ENCODE data around the gene SELENOM.

The SELENOM gene

GRCh38 chr22:31087744-31088215, 19.6 kb downstream of the SELENOM start:
- TF ChIP-seq CTCF (conservative IDR thresholded peaks at IDR 0.05; ENCODE audit: low read depth, low read length): no peak
- no peak for DNase-seq (ENCODE audit: low read depth)
- no peak overlapping the region for H3K4me3 ChIP-seq (ENCODE audit: low read depth, low read length)

- no peak overlapping the region for H3K4me3 ChIP-seq (ENCODE audit: low read depth, low read length)
- no peak for DNase-seq (ENCODE audit: low read depth)
- no peak for TF ChIP-seq CTCF (conservative IDR thresholded peaks at IDR 0.05; ENCODE audit: low read depth, low read length)
Observed at GRCh38 chr22:31086703-31087330, 20.6 kb downstream of the SELENOM start.

- TF ChIP-seq CTCF (conservative IDR thresholded peaks at IDR 0.05; ENCODE audit: low read depth, low read length): no peak
- no peak overlapping the region for H3K4me3 ChIP-seq (ENCODE audit: low read depth, low read length)
- no peak for DNase-seq (ENCODE audit: low read depth)
Observed at GRCh38 chr22:31085928-31086327, 21.4 kb downstream of the SELENOM start.

GRCh38 chr22:31085493-31085824, 21.9 kb downstream of the SELENOM start:
- H3K4me3 ChIP-seq (ENCODE audit: low read depth, low read length): peak overlapping the region; percentile 80
- DNase-seq (ENCODE audit: low read depth): no peak
- no peak for TF ChIP-seq CTCF (conservative IDR thresholded peaks at IDR 0.05; ENCODE audit: low read depth, low read length)

- peak overlapping the region; percentile 80 for H3K4me3 ChIP-seq (ENCODE audit: low read depth, low read length)
- DNase-seq (ENCODE audit: low read depth): peak; percentile 88
- TF ChIP-seq CTCF (conservative IDR thresholded peaks at IDR 0.05; ENCODE audit: low read depth, low read length): peak; percentile 75
Observed at GRCh38 chr22:31084811-31085492, 22.4 kb downstream of the SELENOM start.

- no peak for DNase-seq (ENCODE audit: low read depth)
- H3K4me3 ChIP-seq (ENCODE audit: low read depth, low read length): peak overlapping the region; percentile 80
- no peak for TF ChIP-seq CTCF (conservative IDR thresholded peaks at IDR 0.05; ENCODE audit: low read depth, low read length)
Observed at GRCh38 chr22:31083923-31084810, 23.2 kb downstream of the SELENOM start.
